Progenitor cell of endocrine pancreas (in vitro differentiated cells): ENCODE results near the gene PSMB10. TPM values are rescaled to one million over a fixed set of nuclear protein-coding genes. Genes with fewer than 3 reads are reported as not detected.

Experiments used
- DNase-seq: peaks from one replicate; pipeline ENCODE4 v3.0.0; 2021; ENCODE audit warnings: low spot score; ENCODE audit not compliant: unreplicated experiment
- H3K27ac Mint-ChIP-seq: 2 replicates; pipeline ENCODE4 v1.8.0; 2021; ENCODE audit warnings: mild to moderate bottlenecking, moderate library complexity, mixed read lengths
- H3K27me3 Mint-ChIP-seq: 2 replicates; pipeline ENCODE4 v1.8.0; 2021; ENCODE audit warnings: mixed read lengths
- H3K36me3 Mint-ChIP-seq: 2 replicates; pipeline ENCODE4 v1.8.0; 2022; ENCODE audit warnings: mixed read lengths; ENCODE audit not compliant: insufficient read depth
- H3K4me1 Mint-ChIP-seq: 2 replicates; pipeline ENCODE4 v1.8.0; 2021; ENCODE audit warnings: low read depth, mixed read lengths
- H3K4me3 Mint-ChIP-seq: 2 replicates; pipeline ENCODE4 v1.8.0; 2021; ENCODE audit warnings: low read depth, mild to moderate bottlenecking, moderate library complexity, mixed read lengths
- H3K9me3 Mint-ChIP-seq: 2 replicates; pipeline ENCODE4 v1.8.0; 2021; ENCODE audit warnings: low read depth, mixed read lengths
- long read RNA-seq: library from polyadenylated mRNA; unstranded; transcript quantifications from one replicate; pipeline ENCODE4 v2.0.0, GENCODE V29; 2020
- total RNA-seq: library from RNA; stranded (reverse); gene quantifications from 2 replicates; pipeline ENCODE4 v1.2.1, GENCODE V29; 2021
- TF ChIP-seq, protein P1 (sequence below): fragments of 200-600 bp; sonication (generic); IDR thresholded peaks from one replicate; pipeline ENCODE4 v1.5.0; 2021; ENCODE audit warnings: antibody characterized with exemption, mild to moderate bottlenecking; ENCODE audit not compliant: unreplicated experiment

Gene PSMB10
- 9.8 and 10.6 TPM in 2 replicates for total RNA-seq
- long read RNA-seq, partial matches to known transcripts: 0 of 1 reads
- long read RNA-seq, other reads (novel, unspliced or antisense): 1 of 1 reads

DNA sequence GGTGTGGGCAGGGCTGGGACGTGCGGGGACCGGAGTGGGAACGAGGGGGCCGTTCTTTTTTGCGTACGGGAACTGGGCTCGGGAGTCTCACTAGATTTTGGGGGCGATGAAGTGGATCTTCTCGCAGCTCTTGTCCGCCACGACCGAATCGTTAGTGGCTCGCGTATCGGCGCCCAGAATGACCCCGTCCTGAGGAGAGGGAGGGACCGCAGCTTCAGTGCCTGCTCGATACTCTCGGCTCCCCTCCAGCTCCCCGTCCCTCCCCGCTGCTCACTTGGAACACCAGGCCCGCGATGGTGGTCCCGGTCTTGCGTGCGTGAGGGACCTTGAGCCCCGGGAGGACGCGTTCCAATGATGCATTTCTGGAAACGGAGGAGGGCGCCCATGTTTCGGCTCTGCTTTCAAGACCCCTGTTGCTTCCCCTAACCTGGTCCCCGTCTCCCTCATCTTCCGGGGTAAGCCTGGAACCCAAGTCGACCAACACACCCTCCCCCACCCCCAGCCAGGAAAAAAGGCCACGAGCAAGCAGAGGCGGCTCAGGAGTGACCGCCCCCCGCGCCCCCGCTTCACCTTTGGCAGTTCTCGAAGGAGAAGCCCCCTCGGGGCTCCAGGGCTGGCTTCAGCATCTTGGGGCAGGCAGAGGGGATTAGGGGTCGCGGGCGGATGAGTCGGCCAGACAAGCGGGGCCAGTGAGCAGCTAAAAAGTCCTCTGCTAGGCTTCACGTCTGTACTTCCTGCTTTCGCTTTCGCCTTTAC is at the start of gene PSMB10:
TSS of gene PSMB10 (minus strand) at position 727 of the 756 bp plus-strand sequence. CDS start at position 626, 101 bp downstream.
- no peaks in the 10 kb centered on the region for H3K9me3 Mint-ChIP-seq
- TF ChIP-seq, protein P1, sequence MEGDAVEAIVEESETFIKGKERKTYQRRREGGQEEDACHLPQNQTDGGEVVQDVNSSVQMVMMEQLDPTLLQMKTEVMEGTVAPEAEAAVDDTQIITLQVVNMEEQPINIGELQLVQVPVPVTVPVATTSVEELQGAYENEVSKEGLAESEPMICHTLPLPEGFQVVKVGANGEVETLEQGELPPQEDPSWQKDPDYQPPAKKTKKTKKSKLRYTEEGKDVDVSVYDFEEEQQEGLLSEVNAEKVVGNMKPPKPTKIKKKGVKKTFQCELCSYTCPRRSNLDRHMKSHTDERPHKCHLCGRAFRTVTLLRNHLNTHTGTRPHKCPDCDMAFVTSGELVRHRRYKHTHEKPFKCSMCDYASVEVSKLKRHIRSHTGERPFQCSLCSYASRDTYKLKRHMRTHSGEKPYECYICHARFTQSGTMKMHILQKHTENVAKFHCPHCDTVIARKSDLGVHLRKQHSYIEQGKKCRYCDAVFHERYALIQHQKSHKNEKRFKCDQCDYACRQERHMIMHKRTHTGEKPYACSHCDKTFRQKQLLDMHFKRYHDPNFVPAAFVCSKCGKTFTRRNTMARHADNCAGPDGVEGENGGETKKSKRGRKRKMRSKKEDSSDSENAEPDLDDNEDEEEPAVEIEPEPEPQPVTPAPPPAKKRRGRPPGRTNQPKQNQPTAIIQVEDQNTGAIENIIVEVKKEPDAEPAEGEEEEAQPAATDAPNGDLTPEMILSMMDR: no peak
- H3K4me1 Mint-ChIP-seq: peaks cover 15% of the 10 kb centered on the region
- peaks cover 3% of the 10 kb centered on the region for H3K27me3 Mint-ChIP-seq
- DNase-seq: no peak
- peak within 1 kb of the TSS; percentile 96 for H3K4me3 Mint-ChIP-seq
- peaks cover 3% of the 10 kb centered on the region for H3K36me3 Mint-ChIP-seq
- H3K27ac Mint-ChIP-seq: peak within 1 kb of the TSS; percentile 99

DNA sequence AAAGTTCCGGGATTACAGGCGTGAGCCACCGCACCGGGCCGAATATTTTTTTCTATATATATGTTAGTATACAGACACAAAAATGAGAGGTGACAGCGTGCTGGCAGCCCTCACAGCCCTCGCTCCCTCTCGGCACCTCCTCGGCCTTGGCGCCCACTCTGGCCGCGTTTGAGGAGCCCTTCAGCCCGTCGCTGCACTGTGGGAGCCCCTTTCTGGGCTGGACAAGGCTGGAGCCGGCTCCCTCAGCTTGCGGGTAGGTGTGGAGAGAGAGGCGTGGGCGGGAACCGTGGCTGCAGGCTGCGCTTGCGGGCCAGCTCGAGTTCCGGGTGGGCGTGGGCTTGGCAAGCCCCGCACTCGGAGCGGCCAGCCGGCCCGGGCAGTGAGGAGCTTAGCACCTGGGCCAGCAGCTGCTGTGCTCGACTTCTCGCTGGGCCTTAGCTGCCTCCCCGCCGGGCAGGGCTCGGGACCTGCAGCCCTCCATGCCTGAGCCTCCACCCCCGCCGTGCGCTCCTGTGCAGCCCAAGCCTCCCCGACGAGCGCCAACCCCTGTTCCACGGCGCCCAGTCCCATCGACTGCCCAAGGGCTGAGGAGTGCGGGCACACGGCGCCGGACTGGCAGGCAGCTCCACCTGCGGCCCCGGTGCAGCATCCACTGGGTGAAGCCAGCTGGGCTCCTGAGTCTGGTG is 45.5 kb upstream of the PSMB10 start:
- TF ChIP-seq, protein P1: no peak
- Mint-ChIP-seq H3K27ac (no peak overlapping the region), H3K9me3 (no peaks in the 10 kb centered on the region), H3K27me3 (no peaks in the 10 kb centered on the region), H3K4me3 (no peak overlapping the region), H3K4me1 (peaks cover 9% of the 10 kb centered on the region), H3K36me3 (peaks cover 1% of the 10 kb centered on the region)
- no peak for DNase-seq

DNA sequence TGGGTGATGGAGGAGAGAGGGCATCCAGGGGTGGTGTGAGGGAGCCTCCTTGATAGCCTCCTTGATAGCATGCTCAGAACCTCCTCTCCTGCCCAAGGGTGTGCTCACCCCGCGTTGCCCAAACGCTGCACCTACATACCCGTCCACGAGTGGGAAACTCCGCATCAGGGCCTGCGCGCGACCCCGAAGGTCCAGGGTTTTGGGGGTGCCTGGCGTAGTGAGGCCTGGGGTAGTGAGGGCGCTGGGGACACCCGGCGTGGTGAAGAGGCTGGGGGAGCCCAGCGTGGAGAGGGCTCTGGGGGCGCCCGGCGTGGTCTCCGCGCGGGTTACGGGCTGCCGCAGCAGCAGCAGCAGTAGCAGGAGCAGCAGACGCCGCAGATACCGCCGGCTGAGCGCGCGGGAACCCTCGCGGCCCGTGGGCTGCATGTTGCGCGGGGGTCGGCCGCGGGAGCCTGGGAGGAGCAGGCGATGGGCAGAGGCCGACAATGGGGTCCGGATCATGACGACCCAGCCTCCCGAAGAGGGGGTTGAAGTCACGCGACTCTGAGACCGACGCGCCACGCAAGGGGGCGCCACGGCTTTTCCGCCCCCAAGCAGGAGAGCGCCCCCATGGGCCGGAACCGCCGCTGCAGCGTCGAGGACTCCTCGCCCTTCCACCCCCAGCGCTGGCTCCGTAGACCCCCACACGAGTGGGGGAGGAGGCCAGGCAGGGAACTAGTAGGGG is 43.5 kb upstream of the PSMB10 start, which contains the start of gene DPEP3:
TSS of gene DPEP3 (minus strand) at position 545 of the 724 bp plus-strand sequence. CDS start at position 426, 119 bp downstream.
- Mint-ChIP-seq H3K27me3 (no peaks in the 10 kb centered on the region), H3K4me1 (peaks cover 7% of the 10 kb centered on the region), H3K36me3 (peaks cover 1% of the 10 kb centered on the region), H3K27ac (no peak within 1 kb of the TSS), H3K9me3 (no peaks in the 10 kb centered on the region), H3K4me3 (no peak within 1 kb of the TSS)
- TF ChIP-seq, protein P1: peak; percentile 45
- no peak for DNase-seq

DNA sequence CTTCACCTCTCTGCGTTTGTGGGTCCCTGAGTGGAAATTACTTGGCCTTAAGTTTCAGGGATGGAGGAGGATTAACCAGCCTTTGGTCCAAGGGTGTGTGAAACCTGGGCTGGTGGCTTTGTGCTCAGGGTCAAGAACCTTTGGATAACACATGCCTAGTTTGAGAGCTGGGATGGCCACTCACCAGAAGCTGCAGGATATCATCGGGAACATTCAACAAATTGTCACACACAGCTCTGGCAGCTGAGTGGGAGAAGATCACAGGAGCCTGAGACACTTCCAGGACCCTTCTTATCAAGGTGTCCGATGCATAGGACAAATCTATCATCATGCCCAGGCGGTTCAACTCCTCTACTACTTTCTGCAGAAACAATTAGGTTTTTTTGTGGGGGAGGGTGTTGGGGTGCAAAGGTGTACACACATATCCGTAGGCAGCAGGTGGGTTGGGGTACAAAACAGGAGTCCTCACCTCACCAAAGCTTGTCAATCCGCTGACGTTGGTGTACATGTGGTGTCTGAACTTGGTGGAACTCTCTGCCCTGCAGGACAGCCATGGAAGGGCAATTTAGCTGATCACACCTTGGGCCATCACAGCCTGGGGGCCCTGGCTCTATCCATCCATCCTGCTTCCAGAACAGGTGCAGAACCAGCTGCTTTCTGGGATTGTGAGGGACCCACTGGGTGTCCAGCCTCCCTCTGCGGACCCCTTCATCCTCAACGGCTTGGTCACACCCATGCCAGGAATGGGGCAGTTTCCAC is 41.0 kb upstream of the PSMB10 start:
- Mint-ChIP-seq H3K4me1 (no peaks in the 10 kb centered on the region), H3K27me3 (no peaks in the 10 kb centered on the region), H3K27ac (no peak overlapping the region), H3K36me3 (no peaks in the 10 kb centered on the region), H3K9me3 (no peaks in the 10 kb centered on the region), H3K4me3 (no peak overlapping the region)
- no peak for DNase-seq
- TF ChIP-seq, protein P1: no peak
